Body of pancreas (tissue), 4 donors: ENCODE measurements around the gene CD164.

Experiments used
- CTCF ChIP-seq, 7 experiments: fragments of 450-650 bp in 4 of 7; fragments of 200-600 bp in 3 of 7; sonication (generic) in 3 of 7; IDR thresholded peaks; one replicate each; pipeline ENCODE4 v1.5.1; 2016 to 2019; ENCODE audit warnings: antibody characterized with exemption in 7 of 7
- POLR2A ChIP-seq, 3 donors: fragments of 450-650 bp; IDR thresholded peaks; one replicate each; pipeline ENCODE4 v1.6.1; 2016; ENCODE audit warnings: antibody characterized with exemption in 3 of 3, mild to moderate bottlenecking in 2 of 3

- TF ChIP-seq POLR2A (IDR thresholded peaks at IDR 0.05) = no peak
- TF ChIP-seq CTCF (IDR thresholded peaks at IDR 0.05) = no peak
These were observed 7.5 kb upstream of the CD164 start for GRCh38 chr6:109389650-109390274.
